Astrocyte (in vitro differentiated cells and primary cell): ENCODE results near the gene CLEC16A. TPM values are rescaled to one million over a fixed set of nuclear protein-coding genes. Genes with fewer than 3 reads are reported as not detected.

Experiments used
- DNase-seq: peaks from one replicate; pipeline ENCODE4 v3.0.0-alpha.2; 2010; ENCODE audit warnings: low read depth
- FAIRE-seq: peaks from 2 replicates; lab custom pipeline; 2011; peaks lifted over from hg19 to GRCh38; lab: Jason Lieb, UNC
- H2AFZ ChIP-seq: 2 replicates; pipeline ENCODE4 v1.6.0; 2012; ENCODE audit warnings: low read depth, low read length, inconsistent platforms
- H3K27ac ChIP-seq: 2 replicates; pipeline ENCODE4 v1.5.1; 2011; ENCODE audit warnings: low read depth, low read length, inconsistent platforms
- H3K27me3 ChIP-seq: 2 replicates; pipeline ENCODE4 v1.6.0; 2011; ENCODE audit warnings: low read length, inconsistent platforms; ENCODE audit not compliant: insufficient read depth
- H3K36me3 ChIP-seq: 2 replicates; pipeline ENCODE4 v1.5.1; 2011; ENCODE audit warnings: low read length, inconsistent platforms; ENCODE audit not compliant: insufficient read depth
- H3K4me1 ChIP-seq: 2 replicates; pipeline ENCODE4 v1.5.1; 2011; ENCODE audit warnings: low read length, inconsistent platforms; ENCODE audit not compliant: insufficient read depth
- H3K4me2 ChIP-seq: 2 replicates; pipeline ENCODE4 v1.6.0; 2012; ENCODE audit warnings: low read length, inconsistent platforms
- H3K4me3 ChIP-seq: 2 replicates; pipeline ENCODE4 v1.5.1; 2011; ENCODE audit warnings: low read depth, mild to moderate bottlenecking, low read length, inconsistent platforms; ENCODE audit not compliant: insufficient read depth
- H3K79me2 ChIP-seq: 2 replicates; pipeline ENCODE4 v1.6.0; 2012; ENCODE audit warnings: mild to moderate bottlenecking, low read length, inconsistent platforms; ENCODE audit not compliant: insufficient read depth
- H3K9ac ChIP-seq: 2 replicates; pipeline ENCODE4 v1.6.0; 2012; ENCODE audit warnings: mild to moderate bottlenecking, low read length, inconsistent platforms
- H3K9me3 ChIP-seq: 2 replicates; pipeline ENCODE4 v1.5.1; 2012; ENCODE audit warnings: low read depth, mild to moderate bottlenecking, low read length, inconsistent platforms; ENCODE audit not compliant: insufficient read depth
- H4K20me1 ChIP-seq: 2 replicates; pipeline ENCODE4 v1.6.0; 2012; ENCODE audit warnings: low read length, inconsistent platforms; ENCODE audit not compliant: insufficient read depth
- H3K27ac Mint-ChIP-seq: one replicate; pipeline ENCODE4 v1.8.0; 2021; ENCODE audit warnings: mild to moderate bottlenecking, mixed read lengths; ENCODE audit not compliant: unreplicated experiment
- H3K27me3 Mint-ChIP-seq: one replicate; pipeline ENCODE4 v1.8.0; 2021; ENCODE audit warnings: low read depth, mixed read lengths; ENCODE audit not compliant: unreplicated experiment
- H3K36me3 Mint-ChIP-seq: one replicate; pipeline ENCODE4 v1.8.0; 2021; ENCODE audit warnings: low read depth, mixed read lengths; ENCODE audit not compliant: unreplicated experiment
- H3K4me1 Mint-ChIP-seq: one replicate; pipeline ENCODE4 v1.8.0; 2021; ENCODE audit warnings: low read depth, mixed read lengths; ENCODE audit not compliant: unreplicated experiment
- H3K4me3 Mint-ChIP-seq: one replicate; pipeline ENCODE4 v1.8.0; 2021; ENCODE audit warnings: mild to moderate bottlenecking, moderate library complexity, mixed read lengths; ENCODE audit not compliant: unreplicated experiment
- H3K9me3 Mint-ChIP-seq: one replicate; pipeline ENCODE4 v1.8.0; 2021; ENCODE audit warnings: mild to moderate bottlenecking, mixed read lengths; ENCODE audit not compliant: unreplicated experiment
- EZH2 ChIP-seq: IDR thresholded peaks from 2 replicates; pipeline ENCODE4 v1.6.1; 2012; ENCODE audit warnings: mild to moderate bottlenecking, low read length, inconsistent platforms; ENCODE audit not compliant: insufficient read depth
- total RNA-seq: library from RNA; stranded (reverse); gene quantifications from 2 replicates; pipeline ENCODE4 v1.2.1, GENCODE V29; 2021
- TF ChIP-seq, protein P1 (sequence below): IDR thresholded peaks from 2 replicates; pipeline ENCODE4 v1.5.1; 2011; ENCODE audit warnings: low read depth, mild to moderate bottlenecking, inconsistent platforms, low read length, moderate library complexity; ENCODE audit not compliant: insufficient read depth

Gene CLEC16A
- total RNA-seq, 1 donor from 2014 or later = 31.7 TPM

- no peaks in the 10 kb centered on the region for H3K79me2 ChIP-seq
- peaks cover 9% of the 10 kb centered on the region for H3K4me1 Mint-ChIP-seq
- H3K27ac ChIP-seq = no peak overlapping the region
- TF ChIP-seq, protein P1, sequence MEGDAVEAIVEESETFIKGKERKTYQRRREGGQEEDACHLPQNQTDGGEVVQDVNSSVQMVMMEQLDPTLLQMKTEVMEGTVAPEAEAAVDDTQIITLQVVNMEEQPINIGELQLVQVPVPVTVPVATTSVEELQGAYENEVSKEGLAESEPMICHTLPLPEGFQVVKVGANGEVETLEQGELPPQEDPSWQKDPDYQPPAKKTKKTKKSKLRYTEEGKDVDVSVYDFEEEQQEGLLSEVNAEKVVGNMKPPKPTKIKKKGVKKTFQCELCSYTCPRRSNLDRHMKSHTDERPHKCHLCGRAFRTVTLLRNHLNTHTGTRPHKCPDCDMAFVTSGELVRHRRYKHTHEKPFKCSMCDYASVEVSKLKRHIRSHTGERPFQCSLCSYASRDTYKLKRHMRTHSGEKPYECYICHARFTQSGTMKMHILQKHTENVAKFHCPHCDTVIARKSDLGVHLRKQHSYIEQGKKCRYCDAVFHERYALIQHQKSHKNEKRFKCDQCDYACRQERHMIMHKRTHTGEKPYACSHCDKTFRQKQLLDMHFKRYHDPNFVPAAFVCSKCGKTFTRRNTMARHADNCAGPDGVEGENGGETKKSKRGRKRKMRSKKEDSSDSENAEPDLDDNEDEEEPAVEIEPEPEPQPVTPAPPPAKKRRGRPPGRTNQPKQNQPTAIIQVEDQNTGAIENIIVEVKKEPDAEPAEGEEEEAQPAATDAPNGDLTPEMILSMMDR = no peak
- TF ChIP-seq EZH2 = no peak
- no peak overlapping the region for H3K4me2 ChIP-seq
- H3K36me3 ChIP-seq = peaks cover 7% of the 10 kb centered on the region
- H3K4me3 ChIP-seq = no peak overlapping the region
- no peaks in the 10 kb centered on the region for H4K20me1 ChIP-seq
- no peaks in the 10 kb centered on the region for H3K27me3 Mint-ChIP-seq
- H3K27me3 ChIP-seq = no peaks in the 10 kb centered on the region
- no peak overlapping the region for H2AFZ ChIP-seq
- no peak overlapping the region for H3K9ac ChIP-seq
- no peaks in the 10 kb centered on the region for H3K9me3 Mint-ChIP-seq
- DNase-seq (no peak), FAIRE-seq (no peak)
- H3K4me1 ChIP-seq = no peaks in the 10 kb centered on the region
- H3K4me3 Mint-ChIP-seq = no peak overlapping the region
- no peak overlapping the region for H3K27ac Mint-ChIP-seq
- peaks cover 51% of the 10 kb centered on the region for H3K36me3 Mint-ChIP-seq
- no peaks in the 10 kb centered on the region for H3K9me3 ChIP-seq
Measured at GRCh38 chr16:11051430-11051829, 107.1 kb downstream of the CLEC16A start.

DNA sequence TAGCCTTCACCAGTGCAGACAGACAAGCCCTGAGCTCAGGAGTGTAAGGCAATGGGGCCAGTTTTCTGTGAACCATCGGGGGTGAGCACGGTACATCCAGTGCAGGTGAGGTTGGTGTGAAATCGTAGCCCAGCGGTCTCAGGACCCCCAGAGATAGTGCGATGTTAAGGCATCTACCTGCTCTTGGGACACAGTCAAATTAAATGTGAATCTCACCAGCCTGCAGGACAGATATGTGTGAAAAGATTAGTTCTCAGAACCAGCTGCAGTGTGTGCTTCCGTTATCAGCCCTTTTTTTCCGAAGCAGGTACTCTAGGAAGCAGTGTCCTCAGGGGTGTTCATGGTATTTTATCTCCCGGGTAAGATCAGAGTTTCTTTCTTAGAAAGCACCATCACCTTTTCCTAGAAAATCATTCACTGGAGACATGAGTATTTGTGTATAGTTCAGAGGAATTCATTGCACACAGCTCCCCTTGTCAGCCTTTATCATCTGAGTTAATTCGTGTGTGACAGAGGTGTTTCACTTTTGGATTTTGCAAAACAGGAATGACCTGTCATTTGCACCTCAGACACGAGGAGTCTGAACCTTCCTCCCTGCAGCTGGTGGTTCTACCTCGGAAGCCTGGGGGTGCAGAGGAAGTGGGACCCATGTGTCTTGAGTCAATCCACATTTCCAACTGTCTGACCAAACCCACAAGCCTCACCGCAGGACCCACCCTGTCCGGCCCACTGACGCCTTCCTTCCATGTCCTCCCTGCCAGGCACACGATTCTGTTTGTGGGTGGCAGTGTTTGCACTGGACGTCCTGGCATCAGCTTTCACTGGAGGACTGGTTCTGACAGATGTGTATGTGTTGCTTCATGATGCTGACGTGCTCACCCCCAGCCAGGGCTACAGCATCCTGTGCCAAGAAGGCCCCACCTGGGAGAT, 107.8 kb downstream of the CLEC16A start:
- FAIRE-seq (no peak), DNase-seq (no peak)
- H3K4me2 ChIP-seq = no peak overlapping the region
- no peak overlapping the region for H3K4me3 Mint-ChIP-seq
- no peaks in the 10 kb centered on the region for H3K4me1 ChIP-seq
- H3K4me3 ChIP-seq = no peak overlapping the region
- no peaks in the 10 kb centered on the region for H3K9me3 ChIP-seq
- H3K4me1 Mint-ChIP-seq = peaks cover 11% of the 10 kb centered on the region
- no peaks in the 10 kb centered on the region for H3K27me3 ChIP-seq
- H2AFZ ChIP-seq = no peak overlapping the region
- H3K9me3 Mint-ChIP-seq = no peaks in the 10 kb centered on the region
- H4K20me1 ChIP-seq = no peaks in the 10 kb centered on the region
- H3K27me3 Mint-ChIP-seq = no peaks in the 10 kb centered on the region
- peaks cover 46% of the 10 kb centered on the region for H3K36me3 Mint-ChIP-seq
- H3K36me3 ChIP-seq = peaks cover 6% of the 10 kb centered on the region
- no peak overlapping the region for H3K9ac ChIP-seq
- H3K27ac Mint-ChIP-seq = no peak overlapping the region
- no peak overlapping the region for H3K27ac ChIP-seq
- no peaks in the 10 kb centered on the region for H3K79me2 ChIP-seq
- no peak for TF ChIP-seq EZH2
- TF ChIP-seq, protein P1 = no peak
